Islet of Langerhans (tissue), 1 donor: ENCODE measurements around the gene CLEC4E.
"Not testable (repeated sequence)": the region's sequence is repeated elsewhere in the genome, so short reads cannot be mapped to it uniquely, and the experiment has no call there.

Experiments used
- FAIRE-seq: peaks from one replicate; lab custom pipeline; 2011; peaks lifted over from hg19 to GRCh38; lab: Jason Lieb, UNC

The CLEC4E gene

GRCh38 chr12:8540831-8541230 is at the start of gene CLEC4E:
TSS of gene CLEC4E (minus strand) at chr12:8540905. CDS start at chr12:8540797, 108 bp downstream.
- FAIRE-seq = not testable (repeated sequence)

- FAIRE-seq = no peak
Observed at GRCh38 chr12:8589679-8590078, 49.0 kb upstream of the CLEC4E start.

- not testable (repeated sequence) for FAIRE-seq
Observed at GRCh38 chr12:8584478-8584877, 43.8 kb upstream of the CLEC4E start.

GRCh38 chr12:8584004-8584403 is 43.3 kb upstream of the CLEC4E start:
- no peak for FAIRE-seq

- no peak for FAIRE-seq
Observed at GRCh38 chr12:8581098-8581784, 40.5 kb upstream of the CLEC4E start.

- no peak for FAIRE-seq
Observed at GRCh38 chr12:8577879-8578278, 37.2 kb upstream of the CLEC4E start.

GRCh38 chr12:8572507-8572906 is 31.8 kb upstream of the CLEC4E start:
- FAIRE-seq = no peak

- no peak for FAIRE-seq
Observed at GRCh38 chr12:8566525-8566924, 25.8 kb upstream of the CLEC4E start.

GRCh38 chr12:8566052-8566451 is 25.3 kb upstream of the CLEC4E start:
- not testable (repeated sequence) for FAIRE-seq

GRCh38 chr12:8564656-8565055 is 24.0 kb upstream of the CLEC4E start:
- no peak for FAIRE-seq

- no peak for FAIRE-seq
Observed at GRCh38 chr12:8563356-8563755, 22.7 kb upstream of the CLEC4E start.

GRCh38 chr12:8562310-8562709 is 21.6 kb upstream of the CLEC4E start:
- no peak for FAIRE-seq

- FAIRE-seq = no peak
Observed at GRCh38 chr12:8561011-8561410, 20.3 kb upstream of the CLEC4E start.

GRCh38 chr12:8559676-8560075 is 19.0 kb upstream of the CLEC4E start:
- FAIRE-seq = no peak

- FAIRE-seq = no peak
Observed at GRCh38 chr12:8556531-8557097, 15.9 kb upstream of the CLEC4E start.

GRCh38 chr12:8554451-8555195 is 13.9 kb upstream of the CLEC4E start:
- no peak for FAIRE-seq

- FAIRE-seq = no peak
Observed at GRCh38 chr12:8553088-8553627, 12.5 kb upstream of the CLEC4E start.

GRCh38 chr12:8549381-8549780 is 8.7 kb upstream of the CLEC4E start:
- FAIRE-seq = no peak

GRCh38 chr12:8548192-8548591 is 7.5 kb upstream of the CLEC4E start:
- no peak for FAIRE-seq

GRCh38 chr12:8547645-8548044 is 6.9 kb upstream of the CLEC4E start:
- FAIRE-seq = no peak

- no peak for FAIRE-seq
Observed at GRCh38 chr12:8546591-8546990, 5.9 kb upstream of the CLEC4E start.

GRCh38 chr12:8544295-8544694 is 3.6 kb upstream of the CLEC4E start:
- FAIRE-seq = peak; percentile 51

GRCh38 chr12:8541562-8541961 is 857 bp upstream of the CLEC4E start:
- FAIRE-seq = no peak
